ENCODE results near the gene TSSC4. TPM values are rescaled to one million over a fixed set of nuclear protein-coding genes. Genes with fewer than 3 reads are reported as not detected.

Gene TSSC4
- total RNA-seq, 2 experiments from 2014 or later = 36.2 to 38.9 TPM

DNA sequence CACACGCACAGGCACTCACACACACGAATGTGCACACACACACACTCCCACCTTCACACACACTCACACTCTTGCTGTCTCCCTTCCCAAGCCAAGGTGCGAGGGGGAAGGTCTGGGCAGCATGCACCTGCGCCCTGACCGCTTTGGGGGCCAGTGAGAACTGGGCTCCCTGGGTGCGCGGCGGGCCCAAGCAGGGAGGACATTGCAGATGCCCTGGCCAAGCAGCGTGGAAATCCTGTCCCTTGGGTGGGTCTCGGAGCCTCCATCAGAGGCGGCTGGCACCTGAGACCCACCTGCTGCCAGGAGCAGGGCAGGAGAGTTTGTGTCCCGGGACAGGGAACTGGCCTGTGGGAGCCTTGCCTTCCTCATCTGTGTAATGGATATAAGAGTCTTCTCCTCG lies 20.2 kb upstream of the TSSC4 start:
- DNase-seq (no peak), ATAC-seq (no peak)
- H3K4me1 Mint-ChIP-seq (ENCODE audit: low read depth) = peaks cover 45% of the 10 kb centered on the region
- H3K27ac Mint-ChIP-seq = peak overlapping the region; percentile 55
- intact Hi-C loops (cut with micrococcal nuclease) = no loop called here
- POLR2A ChIA-PET = no interaction called here
- no peaks in the 10 kb centered on the region for H3K9me3 Mint-ChIP-seq
- CTCF ChIA-PET = interaction anchor here (1.6 kb wide), 1 partner anchor 20 kb away, joined by 6 read pairs; the partner anchor contains the start of gene TSSC4
- TF ChIP-seq CTCF (IDR thresholded peaks at IDR 0.05) = no peak
- no peaks in the 10 kb centered on the region for H3K27me3 Mint-ChIP-seq
- H3K4me3 Mint-ChIP-seq = peak overlapping the region; percentile 29
- H3K36me3 Mint-ChIP-seq (ENCODE audit: low read depth) = peaks cover 4% of the 10 kb centered on the region

- ChIA-PET POLR2A (interaction anchor here (1.9 kb wide), 1 partner anchor 11 kb away, joined by 5 read pairs; no protein-coding TSS in a partner anchor), CTCF (interaction anchor here (1.6 kb wide), 1 partner anchor 19 kb away, joined by 6 read pairs; the partner anchor contains the start of gene TSSC4)
- Mint-ChIP-seq H3K4me1 (ENCODE audit: low read depth) (peaks cover 49% of the 10 kb centered on the region), H3K4me3 (no peak overlapping the region), H3K36me3 (ENCODE audit: low read depth) (peaks cover 4% of the 10 kb centered on the region), H3K9me3 (no peaks in the 10 kb centered on the region), H3K27ac (peak overlapping the region; percentile 34), H3K27me3 (no peaks in the 10 kb centered on the region)
- DNase-seq (no peak), ATAC-seq (no peak)
- intact Hi-C loops (cut with micrococcal nuclease) = no loop called here
- TF ChIP-seq CTCF (IDR thresholded peaks at IDR 0.05) = no peak
Observed at GRCh38 chr11:2380807-2381350, 19.7 kb upstream of the TSSC4 start.

DNA sequence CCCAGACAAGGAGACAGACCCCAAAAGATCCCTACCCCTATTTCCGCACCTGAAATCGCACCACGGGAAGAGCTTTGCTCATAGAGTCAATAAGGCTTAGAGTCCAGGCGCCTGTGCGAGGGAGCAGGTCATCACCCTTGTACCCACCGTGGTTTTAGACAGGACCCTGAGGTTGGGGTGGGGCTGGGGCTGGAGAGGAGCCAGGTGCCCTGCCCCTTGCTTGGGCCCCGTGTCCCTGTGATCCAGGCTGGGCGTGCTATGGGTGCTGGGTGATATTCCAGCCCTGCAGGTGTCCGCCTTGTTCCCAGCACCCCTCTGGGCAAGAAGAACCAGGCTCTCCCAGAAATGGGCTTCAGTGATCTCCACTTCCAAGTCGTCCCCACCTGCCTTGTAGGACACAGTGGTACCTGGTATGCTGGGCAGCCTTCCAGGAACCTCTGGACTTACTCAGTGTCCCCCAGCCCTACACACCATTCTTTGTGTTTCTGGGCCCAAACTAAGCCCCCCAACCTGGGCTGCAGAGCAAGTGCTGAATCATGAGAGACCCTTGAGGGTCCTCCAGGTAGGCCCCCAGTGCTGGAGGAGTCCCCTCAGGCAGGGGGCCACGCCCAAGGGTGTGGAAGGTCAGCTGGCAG lies 18.9 kb upstream of the TSSC4 start:
- no peak overlapping the region for H3K27ac Mint-ChIP-seq
- CTCF ChIA-PET = interaction anchor here (1.6 kb wide), 1 partner anchor 19 kb away, joined by 6 read pairs; the partner anchor contains the start of gene TSSC4
- DNase-seq (no peak), ATAC-seq (no peak)
- intact Hi-C loops (cut with micrococcal nuclease) = no loop called here
- H3K9me3 Mint-ChIP-seq = no peaks in the 10 kb centered on the region
- no peak overlapping the region for H3K4me3 Mint-ChIP-seq
- peaks cover 53% of the 10 kb centered on the region for H3K4me1 Mint-ChIP-seq (ENCODE audit: low read depth)
- TF ChIP-seq CTCF (IDR thresholded peaks at IDR 0.05) = no peak
- no peaks in the 10 kb centered on the region for H3K27me3 Mint-ChIP-seq
- POLR2A ChIA-PET = interaction anchor here (1.1 to 1.9 kb wide), 2 partner anchors 10 to 19 kb away, joined by 3 to 5 read pairs; partner anchors contain the start of gene TSSC4
- H3K36me3 Mint-ChIP-seq (ENCODE audit: low read depth) = peaks cover 4% of the 10 kb centered on the region

DNA sequence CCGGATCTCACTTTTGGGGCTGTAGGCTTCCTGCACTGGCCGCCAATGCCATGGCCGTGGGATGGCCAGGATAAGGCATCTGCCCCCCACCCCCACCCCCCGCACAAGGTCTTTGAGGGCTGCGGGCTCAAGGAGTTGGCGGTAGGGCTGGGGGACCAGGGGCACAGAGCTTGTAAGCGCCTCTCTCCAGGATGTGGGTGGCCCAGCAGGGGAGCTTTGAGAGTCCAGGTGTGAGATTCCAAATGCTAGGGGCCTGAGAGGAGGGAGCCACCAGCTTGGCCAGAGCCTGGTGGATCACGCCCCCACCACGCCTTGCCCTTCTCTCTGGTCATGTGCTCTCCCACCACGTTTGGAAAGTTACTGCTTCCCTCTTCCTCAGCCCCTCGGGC lies 18.4 kb upstream of the TSSC4 start:
- TF ChIP-seq CTCF (IDR thresholded peaks at IDR 0.05) = no peak

More for the DNA sequence above, 18.4 kb upstream of the TSSC4 start:
- DNase-seq (no peak), ATAC-seq (no peak)
- Mint-ChIP-seq H3K27ac (no peak overlapping the region), H3K27me3 (no peaks in the 10 kb centered on the region), H3K36me3 (ENCODE audit: low read depth) (peaks cover 4% of the 10 kb centered on the region), H3K9me3 (no peaks in the 10 kb centered on the region), H3K4me3 (no peak overlapping the region), H3K4me1 (ENCODE audit: low read depth) (peaks cover 57% of the 10 kb centered on the region)
- POLR2A ChIA-PET = interaction anchor here (1.0 to 1.9 kb wide), 3 partner anchors 9 to 64 kb away, joined by 3 to 5 read pairs (median 3); partner anchors contain the start of gene TSSC4
- intact Hi-C loops (cut with micrococcal nuclease) = no loop called here
- CTCF ChIA-PET = interaction anchor here (1.1 to 2.2 kb wide), 2 partner anchors 38 to 77 kb away, joined by 7 read pairs; no protein-coding TSS in a partner anchor

Measured in activated CD8-positive, alpha-beta T cell treated with anti-CD3 and anti-CD28 coated beads for 36 hours (primary cell).